ENCODE results near the gene AVPR1B.
"Not testable (repeated sequence)": the region's sequence is repeated elsewhere in the genome, so short reads cannot be mapped to it uniquely, and the experiment has no call there.

The AVPR1B gene

GRCh38 chr1:206067486-206068227 is 49.5 kb downstream of the AVPR1B start:
- no peak overlapping the region for H2AK5ac ChIP-seq (ENCODE audit: low read length, severe bottlenecking)
- no peak overlapping the region for H4K91ac ChIP-seq (ENCODE audit: low read length)
- no peak overlapping the region for H3K4me3 ChIP-seq (ENCODE audit: insufficient read depth in 1 of 2, low read depth in 1 of 2, low read length in 2 of 2)
- no peak overlapping the region for H2AFZ ChIP-seq (ENCODE audit: low read depth, low read length)
- peaks cover 4% of the 10 kb centered on the region for H3K4me1 ChIP-seq (ENCODE audit: control insufficient read depth, insufficient read depth, low read depth, low read length)
- DNase-seq: no peak
- peaks cover 0 to 42% of the 10 kb centered on the region in 2 experiments for H3K36me3 ChIP-seq (ENCODE audit: control insufficient read depth in 1 of 2, insufficient read depth in 2 of 2, low read depth in 1 of 2, low read length in 2 of 2)
- H3K14ac ChIP-seq (ENCODE audit: low read length in 2 of 2): no peak overlapping the region
- H3K79me1 ChIP-seq (replicated peaks; ENCODE audit: low read length, poor library complexity, severe bottlenecking): peaks cover 7% of the 10 kb centered on the region
- peaks cover 4% of the 10 kb centered on the region for H3K9me3 ChIP-seq (ENCODE audit: control insufficient read depth, low read length)
- no peak overlapping the region for H2BK12ac ChIP-seq (ENCODE audit: low read length in 2 of 2)
- no peak overlapping the region for H3K23ac ChIP-seq (ENCODE audit: low read length in 2 of 2)
- H2BK15ac ChIP-seq (ENCODE audit: low read depth, poor library complexity, severe bottlenecking): no peak overlapping the region
- no peak overlapping the region for H3K9ac ChIP-seq (ENCODE audit: low read length)
- WGBS: 83% methylated on average over 8 of the region's 8 CpGs
- H4K8ac ChIP-seq (ENCODE audit: low read length): no peak overlapping the region
- H3K4me2 ChIP-seq (ENCODE audit: low read length, poor library complexity, severe bottlenecking): no peak overlapping the region
- no peak overlapping the region for H3K27ac ChIP-seq (ENCODE audit: low read length, poor library complexity, severe bottlenecking)
- H3K18ac ChIP-seq (ENCODE audit: low read depth in 1 of 2, low read length in 2 of 2): no peak overlapping the region
- peaks cover 0 to 49% of the 10 kb centered on the region in 2 experiments for H3K27me3 ChIP-seq (ENCODE audit: control insufficient read depth in 1 of 2, insufficient read depth in 1 of 2, low read length in 2 of 2)
- H2BK120ac ChIP-seq (ENCODE audit: low read depth, low read length): no peak overlapping the region
- no peak overlapping the region for H2BK5ac ChIP-seq (ENCODE audit: low read depth, low read length, poor library complexity, severe bottlenecking)
- no peak overlapping the region for H3K4ac ChIP-seq (ENCODE audit: low read depth in 1 of 2, low read length in 2 of 2)

DNA sequence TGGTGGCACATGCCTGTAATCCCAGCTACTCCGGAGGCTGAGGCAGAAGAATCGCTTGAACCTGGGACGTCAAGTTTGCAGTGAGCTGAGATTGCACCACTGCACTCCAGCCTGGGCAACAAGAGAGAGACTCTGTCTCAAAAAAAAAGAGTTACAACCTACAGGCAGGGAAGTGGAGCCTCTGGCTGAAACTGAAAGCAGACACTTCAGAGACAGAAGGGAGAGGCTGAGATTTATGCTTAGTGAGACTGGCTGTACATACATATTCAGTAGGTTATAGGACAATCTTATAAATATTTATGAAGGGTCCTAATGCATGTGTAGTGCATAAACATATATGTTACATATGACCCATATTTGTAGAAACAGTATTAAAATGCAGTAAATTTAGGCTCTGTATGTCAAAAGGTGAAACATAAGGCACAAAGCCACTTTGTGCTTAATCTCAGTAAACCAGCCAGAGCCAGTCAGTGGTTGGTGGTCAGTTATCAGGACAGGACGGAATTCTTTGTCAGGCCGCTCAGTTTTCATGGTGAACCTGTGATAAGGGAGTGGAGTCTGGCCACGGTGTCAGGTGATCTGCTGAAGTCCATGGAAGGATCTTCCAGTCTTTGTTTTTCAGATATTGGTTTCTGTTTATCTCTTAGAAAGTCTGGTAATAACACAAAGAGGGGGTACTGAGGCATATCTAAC is 50.6 kb downstream of the AVPR1B start:
- Histone ChIP-seq H3K4me2 (ENCODE audit: low read length, poor library complexity, severe bottlenecking) (no peak overlapping the region), H3K4ac (ENCODE audit: low read depth in 1 of 2, low read length in 2 of 2) (no peak overlapping the region), H2BK5ac (ENCODE audit: low read depth, low read length, poor library complexity, severe bottlenecking) (no peak overlapping the region), H3K18ac (ENCODE audit: low read depth in 1 of 2, low read length in 2 of 2) (no peak overlapping the region), H3K9ac (ENCODE audit: low read length) (no peak overlapping the region), H4K91ac (ENCODE audit: low read length) (no peak overlapping the region), H3K36me3 (ENCODE audit: control insufficient read depth in 1 of 2, insufficient read depth in 2 of 2, low read depth in 1 of 2, low read length in 2 of 2) (peaks cover 0 to 50% of the 10 kb centered on the region in 2 experiments), H2BK120ac (ENCODE audit: low read depth, low read length) (no peak overlapping the region), H3K4me1 (ENCODE audit: control insufficient read depth, insufficient read depth, low read depth, low read length) (peaks cover 8% of the 10 kb centered on the region), H3K27ac (ENCODE audit: low read length, poor library complexity, severe bottlenecking) (no peak overlapping the region), H3K23ac (ENCODE audit: low read length in 2 of 2) (no peak overlapping the region), H3K79me1 (replicated peaks; ENCODE audit: low read length, poor library complexity, severe bottlenecking) (peaks cover 7% of the 10 kb centered on the region), H4K8ac (ENCODE audit: low read length) (no peak overlapping the region), H2BK15ac (ENCODE audit: low read depth, poor library complexity, severe bottlenecking) (no peak overlapping the region), H3K27me3 (ENCODE audit: control insufficient read depth in 1 of 2, insufficient read depth in 1 of 2, low read length in 2 of 2) (peaks cover 0 to 49% of the 10 kb centered on the region in 2 experiments), H3K14ac (ENCODE audit: low read length in 2 of 2) (no peak overlapping the region), H2AK5ac (ENCODE audit: low read length, severe bottlenecking) (no peak overlapping the region), H3K9me3 (ENCODE audit: control insufficient read depth, low read length) (peaks cover 4% of the 10 kb centered on the region), H2BK12ac (ENCODE audit: low read length in 2 of 2) (no peak overlapping the region), H3K4me3 (ENCODE audit: insufficient read depth in 1 of 2, low read depth in 1 of 2, low read length in 2 of 2) (no peak overlapping the region), H2AFZ (ENCODE audit: low read depth, low read length) (no peak overlapping the region)
- DNase-seq: peak; percentile 9
- 67% methylated on average over 6 of the region's 6 CpGs for WGBS

DNA sequence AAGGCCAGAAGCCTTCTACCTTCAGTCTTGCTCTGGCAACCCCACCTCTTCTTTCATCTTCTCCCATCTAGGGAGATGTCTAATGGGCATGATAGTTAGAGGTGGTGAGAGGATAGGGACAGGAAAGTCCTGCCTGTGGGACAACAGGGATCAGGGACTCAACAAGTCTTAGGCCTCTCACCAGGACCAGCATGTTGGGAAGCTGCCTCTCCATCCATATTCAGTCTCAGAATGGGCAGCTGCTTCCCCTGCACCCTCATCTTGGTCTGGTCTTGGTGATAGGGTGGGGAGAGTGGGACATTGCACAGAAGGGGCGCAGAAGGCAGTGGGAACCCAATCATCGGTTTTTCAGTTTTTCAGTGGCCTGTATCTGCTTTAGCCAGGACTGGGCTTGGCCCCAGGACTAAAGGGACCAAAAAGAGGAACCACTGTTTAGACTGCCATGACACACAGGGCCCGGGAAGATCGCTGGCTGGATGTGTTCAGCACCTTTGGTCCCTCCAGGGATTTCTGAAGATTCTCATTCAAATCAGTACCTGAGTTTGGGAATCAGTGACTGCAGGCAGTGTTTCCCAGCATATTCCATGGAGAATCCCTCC is 51.5 kb downstream of the AVPR1B start:
- Histone ChIP-seq H3K4me2 (ENCODE audit: low read length, poor library complexity, severe bottlenecking) (no peak overlapping the region), H2BK15ac (ENCODE audit: low read depth, poor library complexity, severe bottlenecking) (no peak overlapping the region), H3K4me3 (ENCODE audit: insufficient read depth in 1 of 2, low read depth in 1 of 2, low read length in 2 of 2) (no peak overlapping the region), H2AK5ac (ENCODE audit: low read length, severe bottlenecking) (no peak overlapping the region), H2BK12ac (ENCODE audit: low read length in 2 of 2) (no peak overlapping the region), H2AFZ (ENCODE audit: low read depth, low read length) (no peak overlapping the region), H3K23ac (ENCODE audit: low read length in 2 of 2) (no peak overlapping the region), H3K18ac (ENCODE audit: low read depth in 1 of 2, low read length in 2 of 2) (no peak overlapping the region), H4K91ac (ENCODE audit: low read length) (no peak overlapping the region), H3K14ac (ENCODE audit: low read length in 2 of 2) (no peak overlapping the region), H3K4me1 (ENCODE audit: control insufficient read depth, insufficient read depth, low read depth, low read length) (peaks cover 12% of the 10 kb centered on the region), H3K36me3 (ENCODE audit: control insufficient read depth in 1 of 2, insufficient read depth in 2 of 2, low read depth in 1 of 2, low read length in 2 of 2) (peaks cover 0 to 50% of the 10 kb centered on the region in 2 experiments), H2BK5ac (ENCODE audit: low read depth, low read length, poor library complexity, severe bottlenecking) (no peak overlapping the region), H3K27ac (ENCODE audit: low read length, poor library complexity, severe bottlenecking) (no peak overlapping the region), H3K9me3 (ENCODE audit: control insufficient read depth, low read length) (peaks cover 4% of the 10 kb centered on the region), H3K79me1 (replicated peaks; ENCODE audit: low read length, poor library complexity, severe bottlenecking) (peaks cover 5% of the 10 kb centered on the region), H3K4ac (ENCODE audit: low read depth in 1 of 2, low read length in 2 of 2) (no peak overlapping the region), H4K8ac (ENCODE audit: low read length) (no peak overlapping the region), H3K27me3 (ENCODE audit: control insufficient read depth in 1 of 2, insufficient read depth in 1 of 2, low read length in 2 of 2) (peaks cover 0 to 50% of the 10 kb centered on the region in 2 experiments), H2BK120ac (ENCODE audit: low read depth, low read length) (no peak overlapping the region), H3K9ac (ENCODE audit: low read length) (no peak overlapping the region)
- no peak for DNase-seq
- 87% methylated on average over 4 of the region's 4 CpGs for WGBS

- H3K23ac ChIP-seq (ENCODE audit: low read length in 2 of 2): not testable (repeated sequence)
Observed at GRCh38 chr1:206064501-206064900, 52.7 kb downstream of the AVPR1B start.

More at GRCh38 chr1:206064501-206064900, 52.7 kb downstream of the AVPR1B start:
- Histone ChIP-seq H3K27me3 (ENCODE audit: control insufficient read depth in 1 of 2, insufficient read depth in 1 of 2, low read length in 2 of 2) (peaks cover 0 to 52% of the 10 kb centered on the region in 2 experiments), H3K4me1 (ENCODE audit: control insufficient read depth, insufficient read depth, low read depth, low read length) (peaks cover 20% of the 10 kb centered on the region), H3K36me3 (ENCODE audit: control insufficient read depth in 1 of 2, insufficient read depth in 2 of 2, low read depth in 1 of 2, low read length in 2 of 2) (peaks cover 0 to 54% of the 10 kb centered on the region in 2 experiments)
- WGBS: 99% methylated on average over 16 of the region's 25 CpGs
- not testable (repeated sequence) for H2BK5ac ChIP-seq (ENCODE audit: low read depth, low read length, poor library complexity, severe bottlenecking); H4K91ac ChIP-seq (ENCODE audit: low read length); H3K4ac ChIP-seq (ENCODE audit: low read depth in 1 of 2, low read length in 2 of 2); DNase-seq; H3K14ac ChIP-seq (ENCODE audit: low read length in 2 of 2); H3K4me2 ChIP-seq (ENCODE audit: low read length, poor library complexity, severe bottlenecking); H3K18ac ChIP-seq (ENCODE audit: low read depth in 1 of 2, low read length in 2 of 2); H3K4me3 ChIP-seq (ENCODE audit: insufficient read depth in 1 of 2, low read depth in 1 of 2, low read length in 2 of 2); H3K27ac ChIP-seq (ENCODE audit: low read length, poor library complexity, severe bottlenecking); H2AFZ ChIP-seq (ENCODE audit: low read depth, low read length); H4K8ac ChIP-seq (ENCODE audit: low read length); H3K9ac ChIP-seq (ENCODE audit: low read length); H2BK15ac ChIP-seq (ENCODE audit: low read depth, poor library complexity, severe bottlenecking); H3K9me3 ChIP-seq (ENCODE audit: control insufficient read depth, low read length); H2BK120ac ChIP-seq (ENCODE audit: low read depth, low read length); H3K79me1 ChIP-seq (replicated peaks; ENCODE audit: low read length, poor library complexity, severe bottlenecking); H2BK12ac ChIP-seq (ENCODE audit: low read length in 2 of 2); H2AK5ac ChIP-seq (ENCODE audit: low read length, severe bottlenecking)

Data from mesenchymal stem cell (in vitro differentiated cells and primary cell).